H1 (cell line): Measurements from ENCODE around the gene SLC22A2. TPM values are rescaled to one million over a fixed set of nuclear protein-coding genes. Genes with fewer than 3 reads are reported as not detected.

Experiments used
- CTCF ChIA-PET: fragments of 300-600 bp; sonication (Branson Sonifier 250); formaldehyde crosslinking; loops from one replicate; lab custom pipeline; 2021; ENCODE audit not compliant: partially characterized antibody; lab: Charles Lee
- POLR2A ChIA-PET: fragments of 300-600 bp; sonication (Branson Sonifier 250); formaldehyde crosslinking; loops from one replicate; lab custom pipeline; 2021; ENCODE audit warnings: inconsistent platforms; ENCODE audit not compliant: partially characterized antibody; lab: Charles Lee
- DNase-seq, 2 experiments: peaks; one replicate each; pipeline versions ENCODE4 v3.0.0 to v3.0.0-alpha.2; 2010 to 2022; ENCODE audit warnings: low spot score in 2 of 2, low read depth in 1 of 2, mixed read lengths in 1 of 2
- FAIRE-seq: peaks from 2 replicates; lab custom pipeline; 2011; peaks lifted over from hg19 to GRCh38; lab: Jason Lieb, UNC
- H2AFZ ChIP-seq: 2 replicates; pipeline ENCODE4 v1.8.1; 2012; ENCODE audit warnings: low read length, inconsistent platforms
- H2AK5ac ChIP-seq: 2 replicates; pipeline ENCODE4 v1.6.1; 2013; ENCODE audit warnings: low read depth, low read length
- H2BK120ac ChIP-seq: replicated peaks from 2 replicates; pipeline ENCODE3; 2013; ENCODE audit warnings: low read depth, low read length, inconsistent platforms
- H2BK12ac ChIP-seq: 2 replicates; pipeline ENCODE4 v1.6.1; 2013; ENCODE audit warnings: low read depth, low read length
- H2BK15ac ChIP-seq: 2 replicates; pipeline ENCODE4 v1.6.1; 2013; ENCODE audit warnings: low read length
- H2BK20ac ChIP-seq: 2 replicates; pipeline ENCODE4 v1.6.1; 2013; ENCODE audit warnings: low read length
- H2BK5ac ChIP-seq: 2 replicates; pipeline ENCODE4 v1.6.1; 2013; ENCODE audit warnings: low read depth, low read length
- H3K14ac ChIP-seq: 2 replicates; pipeline ENCODE4 v1.6.1; 2013; ENCODE audit warnings: inconsistent platforms; ENCODE audit not compliant: insufficient read length
- H3K18ac ChIP-seq: 2 replicates; pipeline ENCODE4 v1.6.1; 2013; ENCODE audit warnings: low read length; ENCODE audit errors: extremely low read depth
- H3K23ac ChIP-seq: 2 replicates; pipeline ENCODE4 v1.6.1; 2013; ENCODE audit warnings: inconsistent platforms; ENCODE audit not compliant: insufficient read length
- H3K23me2 ChIP-seq: 2 replicates; pipeline ENCODE4 v1.6.1; 2013; ENCODE audit warnings: low read depth, low read length
- H3K27ac ChIP-seq: 2 replicates; pipeline ENCODE4 v1.6.1; 2011; ENCODE audit warnings: low read depth, low read length, inconsistent platforms
- H3K27me3 ChIP-seq, 4 experiments: replicated peaks in 1 of 4; 1 replicate in 1 of 4; 2 replicates in 3 of 4; pipeline versions ENCODE4 v1.6.1 to v1.8.1; 2011 to 2013; ENCODE audit warnings: low read length in 3 of 4, mild to moderate bottlenecking in 3 of 4, inconsistent platforms in 2 of 4, mixed read lengths in 2 of 4, moderate library complexity in 1 of 4; ENCODE audit not compliant: control insufficient read depth in 3 of 4, insufficient read depth in 3 of 4; ENCODE audit errors: extremely low read depth in 1 of 4
- H3K36me3 ChIP-seq, 4 experiments: 2 replicates each; pipeline versions ENCODE4 v1.6.1 to v1.8.1; 2011 to 2013; ENCODE audit warnings: mild to moderate bottlenecking in 4 of 4, low read length in 3 of 4, moderate library complexity in 2 of 4, control low read depth in 1 of 4, inconsistent platforms in 1 of 4; ENCODE audit not compliant: insufficient read depth in 4 of 4, control insufficient read depth in 2 of 4
- H3K4ac ChIP-seq: replicated peaks from 2 replicates; pipeline ENCODE3; 2013; ENCODE audit warnings: low read length, low read depth, mixed read lengths, inconsistent platforms; ENCODE audit not compliant: insufficient read length
- H3K4me1 ChIP-seq, 4 experiments: replicated peaks in 1 of 4; 1 replicate in 1 of 4; 2 replicates in 3 of 4; pipeline versions ENCODE4 v1.6.1 to v1.8.1; 2011 to 2013; ENCODE audit warnings: low read length in 3 of 4, inconsistent platforms in 2 of 4, mixed read lengths in 1 of 4; ENCODE audit not compliant: insufficient read depth in 4 of 4, control insufficient read depth in 3 of 4
- H3K4me2 ChIP-seq, 2 experiments: 2 replicates each; pipeline versions ENCODE4 v1.6.1 to v1.8.1; 2011 to 2013; ENCODE audit warnings: low read depth in 2 of 2, low read length in 2 of 2, control low read depth in 1 of 2, inconsistent platforms in 1 of 2, mild to moderate bottlenecking in 1 of 2; ENCODE audit not compliant: insufficient read depth in 1 of 2
- H3K4me3 ChIP-seq, 4 experiments: fragments of 200-600, 300-600 bp in 1 of 4; sonication (generic), shearing (Covaris generic), sonication (Bioruptor Twin) in 1 of 4; 2 replicates each; pipeline versions ENCODE4 v1.5.1 to v1.8.1; 2011 to 2016; ENCODE audit warnings: low read length in 4 of 4, low read depth in 3 of 4, control low read depth in 2 of 4, inconsistent platforms in 2 of 4, mild to moderate bottlenecking in 2 of 4, mixed read lengths in 1 of 4, moderate library complexity in 1 of 4; ENCODE audit not compliant: insufficient read depth in 2 of 4; ENCODE audit errors: extremely low read depth in 1 of 4
- H3K56ac ChIP-seq: replicated peaks from 2 replicates; pipeline ENCODE3; 2013; ENCODE audit warnings: low read depth, mild to moderate bottlenecking, mixed read lengths, low read length, inconsistent platforms; ENCODE audit not compliant: insufficient read length
- H3K79me1 ChIP-seq: 2 replicates; pipeline ENCODE4 v1.6.1; 2013; ENCODE audit warnings: low read depth, low read length, control low read depth
- H3K79me2 ChIP-seq, 2 experiments: 2 replicates each; pipeline versions ENCODE4 v1.6.1 to v1.8.1; 2012 to 2013; ENCODE audit warnings: low read length in 2 of 2, mild to moderate bottlenecking in 2 of 2, inconsistent platforms in 1 of 2; ENCODE audit not compliant: insufficient read depth in 2 of 2, control insufficient read depth in 1 of 2
- H3K9ac ChIP-seq, 4 experiments: replicated peaks in 1 of 4; 1 replicate in 1 of 4; 2 replicates in 3 of 4; pipeline versions ENCODE4 v1.6.1 to v1.8.1; 2011 to 2013; ENCODE audit warnings: low read depth in 3 of 4, low read length in 3 of 4, control low read depth in 2 of 4, mild to moderate bottlenecking in 2 of 4, moderate library complexity in 2 of 4, inconsistent platforms in 1 of 4; ENCODE audit errors: extremely low read depth in 1 of 4
- H3K9me3 ChIP-seq, 2 experiments: 2 replicates each; pipeline versions ENCODE4 v1.6.1 to v1.8.1; 2012 to 2013; ENCODE audit warnings: mild to moderate bottlenecking in 2 of 2, moderate library complexity in 2 of 2, control low read depth in 1 of 2, inconsistent platforms in 1 of 2, low read depth in 1 of 2, low read length in 1 of 2, mixed read lengths in 1 of 2; ENCODE audit not compliant: insufficient read depth in 2 of 2
- H4K20me1 ChIP-seq, 2 experiments: replicated peaks in 1 of 2; 2 replicates each; pipeline versions ENCODE3 to v1.8.1; 2011 to 2013; ENCODE audit warnings: inconsistent platforms in 2 of 2, low read length in 2 of 2, mild to moderate bottlenecking in 1 of 2; ENCODE audit not compliant: insufficient read depth in 2 of 2, control insufficient read depth in 1 of 2
- H4K5ac ChIP-seq: 2 replicates; pipeline ENCODE4 v1.6.1; 2013; ENCODE audit warnings: low read length, low read depth, mixed read lengths, inconsistent platforms; ENCODE audit not compliant: insufficient read length
- H4K8ac ChIP-seq: 2 replicates; pipeline ENCODE4 v1.8.0; 2013; ENCODE audit warnings: mild to moderate bottlenecking, moderate library complexity, low read length, inconsistent platforms; ENCODE audit not compliant: insufficient read depth; ENCODE audit errors: extremely low read depth
- H4K91ac ChIP-seq: replicated peaks from 2 replicates; pipeline ENCODE3; 2013; ENCODE audit warnings: low read length, mixed read lengths, inconsistent platforms; ENCODE audit not compliant: insufficient read length
- CBX5 ChIP-seq: fragments of 300-800, 300-1000 bp; sonication (generic); IDR thresholded peaks from 2 replicates; pipeline ENCODE4 v1.7.1; 2016; ENCODE audit warnings: antibody characterized with exemption, low read length, low read depth
- FOSL1 ChIP-seq: IDR thresholded peaks from 2 replicates; pipeline ENCODE4 v1.6.1; 2011; ENCODE audit warnings: mild to moderate bottlenecking, low read depth, low read length, moderate library complexity; ENCODE audit not compliant: insufficient read depth
- HDAC2 ChIP-seq, 2 experiments: fragments of 300-600 bp in 1 of 2; sonication (generic) in 1 of 2; IDR thresholded peaks; 2 replicates each; pipeline ENCODE4 v1.6.1; 2011 to 2012; ENCODE audit warnings: low read depth in 2 of 2, low read length in 2 of 2, mild to moderate bottlenecking in 2 of 2, moderate library complexity in 2 of 2, borderline replicate concordance in 1 of 2, inconsistent platforms in 1 of 2
- PHF8 ChIP-seq: fragments of 200-600 bp; sonication (generic); conservative IDR thresholded peaks from 2 replicates; pipeline ENCODE4 v1.7.1; 2012; ENCODE audit warnings: low read depth, mild to moderate bottlenecking, inconsistent platforms, low read length, moderate library complexity
- RAD21 ChIP-seq, 2 experiments: IDR thresholded peaks in 1 of 2; conservative IDR thresholded peaks in 1 of 2; 2 replicates each; pipeline ENCODE4 v1.6.1; 2011; ENCODE audit warnings: low read depth in 2 of 2, low read length in 2 of 2, improper control_type of control experiment in 1 of 2, inconsistent platforms in 1 of 2, mild to moderate bottlenecking in 1 of 2, moderate library complexity in 1 of 2
- SUZ12 ChIP-seq: fragments of 200-600 bp; sonication (generic); IDR thresholded peaks from 2 replicates; pipeline ENCODE4 v1.6.1; 2012; ENCODE audit warnings: mild to moderate bottlenecking, inconsistent platforms, low read length, moderate library complexity, mixed read lengths
- WGBS, 2 experiments: shearing (Covaris generic) in 1 of 2; methylation state at CpG; one replicate each; pipeline versions ENCODE4 v1.1.6 to v1.1.7; 2013 to 2015; ENCODE audit warnings: low lambda C conversion rate in 2 of 2, mixed read lengths in 2 of 2, inconsistent platforms in 1 of 2, low coverage in 1 of 2, missing lambda C conversion rate in 1 of 2; ENCODE audit not compliant: insufficient replicate concordance in 2 of 2, insufficient coverage in 1 of 2, insufficient read length in 1 of 2; ENCODE audit errors: extremely low coverage in 1 of 2, missing lambda C conversion rate in 1 of 2; 5-methylcytosine and 5-hydroxymethylcytosine counted together
- polyA plus RNA-seq, 7 experiments: library from polyadenylated mRNA; depleted of rRNA in 3 of 7; stranded (reverse) in 5 of 7; unstranded in 2 of 7; fragments of >200 nt in 5 of 7; fragments of 200-250 nt in 2 of 7; gene quantifications; 1 replicate in 5 of 7; 2 replicates in 1 of 7; 4 replicates in 1 of 7; pipeline versions ENCODE4 v1.2.1 to v1.2.3, GENCODE V29; 2011 to 2013; ENCODE audit warnings: missing spikeins in 2 of 7, mixed read lengths in 2 of 7
- total RNA-seq: library from RNA; stranded (reverse); fragmentation: NEBNext Ultra II Directional; extraction: Animal tissue kit (Norgen Biotek cat#: 25700); gene quantifications from 2 replicates; pipeline ENCODE4 v1.2.1, GENCODE V29; 2021
- TF ChIP-seq, protein P1 (sequence below): IDR thresholded peaks from 2 replicates; pipeline ENCODE4 v1.6.1; 2012; ENCODE audit warnings: low read length, inconsistent platforms

SLC22A2 gene
- total and polyA plus RNA-seq, 2 of the 8 experiments (the other 6 are each of a cell fraction or from before 2014, with no cell fraction given), result 0.23 to 1.4 TPM

DNA sequence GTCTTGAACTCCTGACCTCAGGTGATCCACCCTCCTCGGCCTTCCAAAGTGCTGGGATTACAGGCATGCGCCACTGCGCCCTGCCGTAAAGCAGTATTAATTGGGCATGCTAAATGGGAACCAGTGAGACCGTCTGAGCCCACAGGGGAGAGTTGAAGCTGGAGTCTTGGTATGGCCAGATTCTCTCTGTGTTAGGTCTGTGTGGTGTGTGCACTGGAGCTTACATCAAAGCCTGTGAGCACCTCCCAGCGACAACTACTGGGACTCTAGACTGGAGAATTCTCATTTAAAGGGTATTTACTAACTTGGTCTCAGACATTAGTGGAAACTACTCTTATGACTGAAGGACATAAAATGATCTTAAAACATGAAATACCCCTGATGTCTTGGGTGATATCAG, 8.5 kb upstream of the SLC22A2 start:
- Histone ChIP-seq H3K9ac (no peak overlapping the region), H2BK15ac (no peak overlapping the region), H2BK20ac (no peak overlapping the region), H2BK5ac (no peak overlapping the region), H4K20me1 (no peaks in the 10 kb centered on the region), H3K4me1 (peaks cover 0 to 2% (median under 1%) of the 10 kb centered on the region in 4 experiments; a peak in 1 of 7 replicates), H3K79me1 (no peaks in the 10 kb centered on the region), H4K91ac (no peak overlapping the region), H4K5ac (no peak overlapping the region), H3K14ac (no peak overlapping the region), H4K8ac (no peak overlapping the region), H3K56ac (no peak overlapping the region), H3K79me2 (no peaks in the 10 kb centered on the region), H2AFZ (no peak overlapping the region), H3K36me3 (no peaks in the 10 kb centered on the region), H2BK12ac (no peak overlapping the region), H3K18ac (no peak overlapping the region), H3K4ac (no peak overlapping the region), H2AK5ac (no peak overlapping the region), H3K23me2 (no peaks in the 10 kb centered on the region), H3K27ac (no peak overlapping the region), H3K4me3 (no peak overlapping the region), H3K9me3 (no peaks in the 10 kb centered on the region), H3K27me3 (no peaks in the 10 kb centered on the region), H2BK120ac (no peak overlapping the region), H3K4me2 (no peak overlapping the region), H3K23ac (no peak overlapping the region)
- POLR2A ChIA-PET, result no interaction called here
- 97% methylated on average over 6 of the region's 6 CpGs; no CpG with 5 or more reads in 1 of the 2 experiments for WGBS, 2 experiments
- DNase-seq (no peak), FAIRE-seq (no peak)
- CTCF ChIA-PET, result interaction anchor here (0.6 to 1.8 kb wide), 6 partner anchors 20 to 129 kb away, joined by 3 to 4 read pairs (median 3); no protein-coding TSS in a partner anchor
- no peak for TF ChIP-seq PHF8
- TF ChIP-seq, protein P1, sequence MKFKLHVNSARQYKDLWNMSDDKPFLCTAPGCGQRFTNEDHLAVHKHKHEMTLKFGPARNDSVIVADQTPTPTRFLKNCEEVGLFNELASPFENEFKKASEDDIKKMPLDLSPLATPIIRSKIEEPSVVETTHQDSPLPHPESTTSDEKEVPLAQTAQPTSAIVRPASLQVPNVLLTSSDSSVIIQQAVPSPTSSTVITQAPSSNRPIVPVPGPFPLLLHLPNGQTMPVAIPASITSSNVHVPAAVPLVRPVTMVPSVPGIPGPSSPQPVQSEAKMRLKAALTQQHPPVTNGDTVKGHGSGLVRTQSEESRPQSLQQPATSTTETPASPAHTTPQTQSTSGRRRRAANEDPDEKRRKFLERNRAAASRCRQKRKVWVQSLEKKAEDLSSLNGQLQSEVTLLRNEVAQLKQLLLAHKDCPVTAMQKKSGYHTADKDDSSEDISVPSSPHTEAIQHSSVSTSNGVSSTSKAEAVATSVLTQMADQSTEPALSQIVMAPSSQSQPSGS, result no peak
- peak; percentile 10 to 19; a peak in 1 of 4 replicates for TF ChIP-seq RAD21 (IDR thresholded peaks at IDR 0.05 in 1 of 2, conservative IDR thresholded peaks at IDR 0.05 in 1 of 2; ENCODE audit: low read depth in 2 of 2, low read length in 2 of 2)
- no peak for TF ChIP-seq SUZ12
- TF ChIP-seq FOSL1, result no peak
- no peak for TF ChIP-seq CBX5
- TF ChIP-seq HDAC2 (IDR thresholded peaks at IDR 0.05; ENCODE audit: borderline replicate concordance in 1 of 2, low read depth in 2 of 2, low read length in 2 of 2), result no peak
